ENCODE results near the gene RAD51B. TPM values are rescaled to one million over a fixed set of nuclear protein-coding genes. Genes with fewer than 3 reads are reported as not detected.

RAD51B gene
- polyA plus RNA-seq, 1 donor (not counting 4 experiments of a cell fraction or from before 2014, with no cell fraction given), result 13.3 TPM

DNA sequence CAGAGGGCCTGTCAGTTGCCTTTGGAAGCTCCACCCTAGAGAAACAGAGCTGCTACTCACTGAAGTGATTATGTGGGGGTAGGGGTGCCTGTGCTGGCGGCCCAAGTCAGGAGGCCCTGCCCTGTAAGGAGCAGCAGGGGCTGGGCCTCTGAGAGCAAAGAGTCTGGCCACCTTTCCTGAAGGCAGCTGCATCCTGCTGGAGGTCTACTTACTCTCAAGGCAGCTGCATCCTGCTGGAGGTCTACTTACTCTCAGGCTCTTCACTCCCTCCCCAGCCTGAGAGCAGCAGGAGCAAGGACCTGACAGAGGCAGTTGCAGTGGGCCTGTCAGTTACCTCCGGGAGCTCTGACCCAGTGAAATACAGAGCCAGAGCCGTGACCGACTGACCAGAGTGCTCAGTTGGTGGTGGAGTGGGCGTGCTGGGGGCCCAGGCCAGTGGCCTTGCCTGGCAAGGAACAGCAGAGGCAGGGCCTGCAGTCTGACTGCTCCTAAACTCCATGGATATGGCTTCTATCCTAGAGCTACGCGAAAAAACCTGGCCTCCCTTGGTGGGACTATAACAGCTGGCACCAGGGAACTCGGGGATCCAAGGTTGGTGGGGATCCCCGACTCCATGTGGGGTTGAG, 32.3 kb downstream of the RAD51B start:
- Histone ChIP-seq H3K4me1 (ENCODE audit: control insufficient read depth, extremely low read depth, insufficient read depth, low read length) (no peaks in the 10 kb centered on the region), H3K36me3 (ENCODE audit: control insufficient read depth in 2 of 2, extremely low read depth in 1 of 2, insufficient read depth in 2 of 2, low read length in 2 of 2) (no peaks in the 10 kb centered on the region), H3K27ac (ENCODE audit: control insufficient read depth, insufficient read depth, low read length) (no peak overlapping the region), H3K4me3 (ENCODE audit: control insufficient read depth in 2 of 3, extremely low read depth in 1 of 3, insufficient read depth in 2 of 3, low read depth in 1 of 3, low read length in 3 of 3) (no peak overlapping the region), H3K4me2 (ENCODE audit: control insufficient read depth, extremely low read depth, insufficient read depth, low read depth, low read length) (no peak overlapping the region), H3K9ac (ENCODE audit: control insufficient read depth, extremely low read depth, insufficient read depth, low read length) (no peak overlapping the region), H3K9me3 (ENCODE audit: control insufficient read depth, low read depth, low read length) (no peaks in the 10 kb centered on the region), H3K79me2 (ENCODE audit: control insufficient read depth, insufficient read depth, low read length) (no peaks in the 10 kb centered on the region), H3K27me3 (ENCODE audit: control insufficient read depth, extremely low read depth, insufficient read depth, low read length) (no peaks in the 10 kb centered on the region), H3K9me1 (ENCODE audit: control insufficient read depth, extremely low read depth, insufficient read depth, low read length) (no peaks in the 10 kb centered on the region), H4K20me1 (ENCODE audit: control insufficient read depth, extremely low read depth, insufficient read depth, low read length) (no peaks in the 10 kb centered on the region), H2AFZ (ENCODE audit: control insufficient read depth, low read length) (no peak overlapping the region)
- dilution Hi-C loops (cut with MboI; ENCODE audit: extremely low pct_ligation_motif_present, low sequenced_read_pairs), result no loop called here
- no peak for TF ChIP-seq EZH2 (IDR thresholded peaks at IDR 0.05; ENCODE audit: low read length)
- FAIRE-seq (no peak), DNase-seq (ENCODE audit: low read depth, low spot score) (no peak)

- Histone ChIP-seq H3K79me2 (ENCODE audit: control insufficient read depth, insufficient read depth, low read length) (no peaks in the 10 kb centered on the region), H2AFZ (ENCODE audit: control insufficient read depth, low read length) (no peak overlapping the region), H3K4me1 (ENCODE audit: control insufficient read depth, extremely low read depth, insufficient read depth, low read length) (no peaks in the 10 kb centered on the region), H3K9me1 (ENCODE audit: control insufficient read depth, extremely low read depth, insufficient read depth, low read length) (no peaks in the 10 kb centered on the region), H3K27ac (ENCODE audit: control insufficient read depth, insufficient read depth, low read length) (no peak overlapping the region), H3K4me2 (ENCODE audit: control insufficient read depth, extremely low read depth, insufficient read depth, low read depth, low read length) (no peak overlapping the region), H3K9ac (ENCODE audit: control insufficient read depth, extremely low read depth, insufficient read depth, low read length) (no peak overlapping the region), H3K4me3 (ENCODE audit: control insufficient read depth in 2 of 3, extremely low read depth in 1 of 3, insufficient read depth in 2 of 3, low read depth in 1 of 3, low read length in 3 of 3) (no peak overlapping the region), H4K20me1 (ENCODE audit: control insufficient read depth, extremely low read depth, insufficient read depth, low read length) (no peaks in the 10 kb centered on the region), H3K36me3 (ENCODE audit: control insufficient read depth in 2 of 2, extremely low read depth in 1 of 2, insufficient read depth in 2 of 2, low read length in 2 of 2) (no peaks in the 10 kb centered on the region), H3K27me3 (ENCODE audit: control insufficient read depth, extremely low read depth, insufficient read depth, low read length) (no peaks in the 10 kb centered on the region), H3K9me3 (ENCODE audit: control insufficient read depth, low read depth, low read length) (no peaks in the 10 kb centered on the region)
- DNase-seq (ENCODE audit: low read depth, low spot score), result no peak
- dilution Hi-C loops (cut with MboI; ENCODE audit: extremely low pct_ligation_motif_present, low sequenced_read_pairs), result no loop called here
- no peak for FAIRE-seq
- no peak for TF ChIP-seq EZH2 (IDR thresholded peaks at IDR 0.05; ENCODE audit: low read length)
- TF ChIP-seq, protein P1, sequence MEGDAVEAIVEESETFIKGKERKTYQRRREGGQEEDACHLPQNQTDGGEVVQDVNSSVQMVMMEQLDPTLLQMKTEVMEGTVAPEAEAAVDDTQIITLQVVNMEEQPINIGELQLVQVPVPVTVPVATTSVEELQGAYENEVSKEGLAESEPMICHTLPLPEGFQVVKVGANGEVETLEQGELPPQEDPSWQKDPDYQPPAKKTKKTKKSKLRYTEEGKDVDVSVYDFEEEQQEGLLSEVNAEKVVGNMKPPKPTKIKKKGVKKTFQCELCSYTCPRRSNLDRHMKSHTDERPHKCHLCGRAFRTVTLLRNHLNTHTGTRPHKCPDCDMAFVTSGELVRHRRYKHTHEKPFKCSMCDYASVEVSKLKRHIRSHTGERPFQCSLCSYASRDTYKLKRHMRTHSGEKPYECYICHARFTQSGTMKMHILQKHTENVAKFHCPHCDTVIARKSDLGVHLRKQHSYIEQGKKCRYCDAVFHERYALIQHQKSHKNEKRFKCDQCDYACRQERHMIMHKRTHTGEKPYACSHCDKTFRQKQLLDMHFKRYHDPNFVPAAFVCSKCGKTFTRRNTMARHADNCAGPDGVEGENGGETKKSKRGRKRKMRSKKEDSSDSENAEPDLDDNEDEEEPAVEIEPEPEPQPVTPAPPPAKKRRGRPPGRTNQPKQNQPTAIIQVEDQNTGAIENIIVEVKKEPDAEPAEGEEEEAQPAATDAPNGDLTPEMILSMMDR (optimal IDR thresholded peaks at IDR 0.05 in 1 of 3, IDR thresholded peaks at IDR 0.05 in 1 of 3, conservative IDR thresholded peaks at IDR 0.05 in 1 of 3; ENCODE audit: extremely low read depth in 1 of 3, insufficient read depth in 2 of 3, low read length in 3 of 3), result no peak
These were observed 33.5 kb downstream of the RAD51B start for GRCh38 chr14:67852926-67853604.

All from keratinocyte (primary cell).